ENCODE data around the gene FAM168A.

Gene FAM168A

DNA sequence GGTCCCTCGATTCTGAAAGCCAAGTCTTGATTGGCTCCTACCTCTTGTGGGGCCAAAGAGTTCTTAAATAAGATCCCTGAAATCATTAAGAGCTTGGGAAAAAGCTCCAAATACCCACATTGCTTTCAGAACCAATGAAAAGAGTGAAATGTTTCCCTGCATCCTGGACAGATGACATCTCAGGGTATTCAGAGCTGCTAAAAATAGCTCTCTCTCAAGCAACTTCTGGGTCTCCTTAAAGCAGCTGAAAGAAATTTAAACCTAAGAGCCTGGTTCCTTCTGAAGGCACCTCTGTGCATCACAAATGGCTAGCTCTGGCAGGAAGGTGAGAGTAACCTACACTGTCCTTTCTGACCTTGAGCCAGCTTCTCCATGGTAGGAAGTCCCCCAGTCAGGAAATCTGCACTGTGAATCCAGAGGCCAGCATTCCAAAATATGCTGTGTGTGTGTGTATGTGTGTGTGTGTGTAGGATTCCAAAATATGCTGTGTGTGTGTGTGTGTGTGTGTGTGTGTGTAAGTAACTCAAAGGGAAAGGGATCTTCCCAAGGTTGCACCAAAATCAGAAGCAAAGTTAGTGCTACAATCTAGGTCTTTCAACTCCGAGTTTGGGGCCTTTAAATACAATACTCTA lies 171.6 kb downstream of the FAM168A start:
- DNase-seq (ENCODE audit: low spot score), result no peak

GRCh38 chr11:73425108-73425507 lies 172.8 kb downstream of the FAM168A start:
- no peak for DNase-seq (ENCODE audit: low spot score)

DNA sequence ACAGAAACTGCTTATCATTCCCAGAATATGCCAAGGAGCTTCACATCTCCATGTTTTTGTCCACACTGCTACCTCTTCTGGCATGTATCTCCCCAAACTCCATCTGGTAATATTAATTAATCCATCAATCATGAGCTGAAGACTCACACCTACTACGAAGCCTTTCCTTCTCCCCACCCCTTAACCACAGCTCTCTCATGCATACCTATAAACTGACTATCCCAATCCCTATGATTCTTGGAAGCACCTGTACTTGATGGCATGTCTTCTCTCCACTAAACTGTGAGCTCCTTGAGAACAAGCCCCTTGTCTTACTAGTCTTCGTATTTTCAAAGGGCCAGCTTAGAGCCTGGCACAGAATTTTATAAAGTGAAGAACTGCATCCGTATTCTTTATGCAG lies 174.4 kb downstream of the FAM168A start:
- no peak for DNase-seq (ENCODE audit: low spot score)

- no peak for DNase-seq (ENCODE audit: low spot score)
Measured at GRCh38 chr11:73422886-73423285, 175.0 kb downstream of the FAM168A start.

DNA sequence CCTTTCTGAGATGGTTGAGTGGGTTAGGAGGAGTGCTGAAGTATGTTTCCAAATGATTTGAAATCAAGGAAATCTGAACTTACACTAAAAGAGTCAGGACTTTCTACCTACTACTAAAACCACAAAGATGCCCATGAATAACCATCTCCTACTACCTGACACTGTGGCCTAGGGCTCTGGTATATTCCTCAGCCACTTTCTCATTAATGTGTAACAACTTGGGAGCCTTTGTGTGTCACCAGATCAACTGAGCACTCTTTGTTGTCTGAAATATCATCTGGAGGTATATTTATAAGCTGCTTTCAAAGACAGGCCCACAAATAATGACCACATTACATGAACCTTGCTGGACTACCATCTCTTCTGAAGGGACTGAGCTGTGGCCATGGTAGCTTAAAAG lies 177.8 kb downstream of the FAM168A start:
- no peak for DNase-seq (ENCODE audit: low spot score)

DNA sequence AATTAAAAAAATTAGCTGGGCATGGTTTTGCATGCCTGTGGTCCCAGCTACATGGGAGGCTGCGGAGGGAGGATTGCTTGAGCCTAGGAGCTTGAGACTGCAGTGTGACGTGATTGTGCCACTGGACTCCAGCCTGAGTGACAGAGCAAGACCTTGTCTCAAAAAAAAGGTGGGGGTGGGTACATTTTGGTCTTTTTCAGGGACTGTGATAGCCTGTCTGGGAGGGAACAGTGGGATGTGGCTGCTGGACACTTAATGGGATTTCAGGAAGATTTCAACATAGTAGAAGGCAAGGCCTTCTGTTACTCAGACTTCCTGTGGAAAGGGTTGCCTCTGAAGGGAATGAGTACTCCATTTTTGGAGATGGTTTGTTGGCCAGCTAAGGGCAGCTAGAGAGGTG lies 181.1 kb downstream of the FAM168A start:
- no peak for DNase-seq (ENCODE audit: low spot score)

DNA sequence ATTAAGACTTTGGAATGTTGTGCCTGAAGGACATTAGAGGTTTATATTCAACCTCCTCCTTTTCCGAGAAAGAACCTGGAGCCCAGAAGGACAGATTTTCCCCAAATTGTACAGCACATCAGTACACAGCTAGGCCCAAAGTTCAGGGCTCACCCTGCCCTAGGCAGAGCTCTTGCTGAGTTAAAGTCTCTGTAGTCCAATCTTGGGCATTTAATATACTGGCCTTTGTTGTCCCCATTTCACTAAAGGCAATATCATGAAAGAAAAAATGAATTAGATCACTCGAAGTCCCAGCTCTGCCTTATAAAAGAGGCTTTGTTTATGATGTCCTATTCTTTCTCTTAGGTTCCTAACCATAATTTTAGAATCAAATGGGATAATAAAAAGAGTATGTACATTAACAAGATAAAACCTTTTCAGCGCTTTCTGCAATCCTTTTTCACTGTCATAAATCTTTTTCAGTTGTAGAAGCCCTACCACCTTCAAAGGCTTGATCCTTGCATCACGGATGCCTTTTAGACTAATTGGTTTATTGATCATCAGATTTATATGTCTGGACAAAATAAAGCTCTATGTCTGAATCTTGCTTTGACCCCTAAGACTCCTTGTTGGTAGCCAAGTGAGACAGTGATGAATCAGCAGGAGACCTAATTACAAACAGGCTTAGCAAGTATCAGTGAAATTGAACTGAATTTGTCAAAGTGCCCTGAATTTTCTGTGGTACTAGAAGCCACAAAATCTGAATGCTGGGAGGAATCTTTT lies 181.9 kb downstream of the FAM168A start:
- DNase-seq (ENCODE audit: low spot score), result no peak

DNA sequence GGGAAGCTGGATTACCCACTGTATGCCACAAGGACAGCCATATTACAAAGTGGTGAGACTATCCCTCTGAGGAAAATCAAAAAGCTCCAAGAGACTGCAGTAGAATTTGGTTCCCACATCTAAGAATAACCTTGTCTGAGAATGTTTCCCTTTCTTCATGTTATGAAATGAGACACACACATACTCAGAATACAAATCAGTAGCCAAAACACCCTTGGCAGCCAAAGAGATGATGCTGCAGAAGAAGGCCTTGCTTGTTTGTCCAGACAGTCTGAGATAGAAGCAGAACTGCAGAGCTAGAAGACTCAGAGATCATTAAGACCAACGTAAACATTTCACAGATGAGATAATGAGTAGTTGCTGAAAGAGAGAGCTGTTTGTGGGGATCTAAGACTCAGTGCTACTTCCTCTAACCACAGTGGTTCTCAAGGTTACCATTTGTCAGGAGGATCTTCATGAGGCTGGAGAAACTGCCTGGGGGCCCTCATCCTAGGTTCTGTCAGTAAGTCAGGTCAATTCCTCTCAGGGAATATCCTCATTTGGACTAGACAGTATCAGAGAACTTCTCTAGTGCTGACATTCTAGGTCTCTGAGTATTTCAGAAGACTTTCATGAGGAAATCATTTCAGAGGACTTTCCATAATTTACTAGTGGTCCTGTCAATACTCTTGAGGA lies 182.8 kb downstream of the FAM168A start:
- no peak for DNase-seq (ENCODE audit: low spot score)

DNA sequence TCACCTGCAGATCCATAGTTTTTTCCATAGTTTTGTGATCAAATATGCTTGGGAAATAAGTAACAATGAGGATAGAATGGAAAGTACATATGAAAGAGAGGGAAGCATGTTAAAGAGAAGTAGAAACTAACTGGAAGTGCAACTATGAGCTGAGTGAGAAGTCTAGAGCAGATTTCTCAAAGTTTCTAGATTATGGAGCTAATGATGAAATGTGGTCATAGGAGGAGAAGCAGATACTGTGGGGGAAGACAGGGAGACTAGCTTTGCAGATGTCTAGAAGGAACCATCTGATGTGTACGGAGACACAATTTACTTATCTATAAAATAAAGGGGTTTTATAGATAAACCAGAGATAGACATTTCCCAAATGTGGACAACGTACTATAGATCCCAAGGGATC lies 184.7 kb downstream of the FAM168A start:
- DNase-seq (ENCODE audit: low spot score), result no peak

DNA sequence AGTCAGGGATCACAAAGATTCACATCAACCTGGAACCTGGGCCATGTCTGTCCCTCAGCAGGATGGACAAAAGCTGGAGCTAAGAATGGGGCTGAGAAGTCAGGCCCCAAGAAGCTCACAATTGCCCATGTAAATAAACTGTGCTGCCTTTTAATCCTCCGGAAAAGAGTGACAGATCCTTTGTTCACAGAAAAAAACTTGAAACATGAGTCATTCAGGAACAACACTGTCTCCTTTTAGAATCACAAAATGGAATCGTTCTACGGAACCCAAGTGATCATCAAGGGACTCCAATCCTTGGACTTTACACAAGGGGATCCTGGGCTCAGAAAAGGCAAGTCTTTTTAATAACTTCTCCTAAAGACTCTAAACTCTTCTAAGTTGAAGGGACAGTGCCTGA lies 185.6 kb downstream of the FAM168A start:
- DNase-seq (ENCODE audit: low spot score), result no peak

- no peak for DNase-seq (ENCODE audit: low spot score)
Measured at GRCh38 chr11:73411031-73411430, 186.9 kb downstream of the FAM168A start.

GRCh38 chr11:73410627-73411026 lies 187.3 kb downstream of the FAM168A start:
- DNase-seq (ENCODE audit: low spot score), result no peak

DNA sequence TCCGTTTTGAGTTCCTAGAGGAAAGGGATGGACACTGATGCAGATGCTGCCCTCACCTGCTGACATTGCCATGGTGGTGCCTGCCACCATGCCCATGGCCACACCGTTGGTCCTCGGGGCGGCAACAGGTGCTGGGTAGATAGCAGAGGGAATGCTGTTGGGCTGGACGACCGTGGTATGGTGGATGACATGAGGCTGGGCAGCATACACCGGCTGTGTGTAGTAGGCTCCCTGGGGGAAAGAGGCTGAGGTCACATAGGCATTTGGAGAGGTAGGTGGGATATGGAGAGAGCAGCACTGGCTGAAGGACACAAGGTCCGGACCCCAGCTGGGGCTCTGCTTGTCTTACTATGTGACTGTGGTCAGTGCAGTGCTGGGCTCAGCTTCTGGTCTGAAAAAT lies 188.5 kb downstream of the FAM168A start:
- no peak for DNase-seq (ENCODE audit: low spot score)

- no peak for DNase-seq (ENCODE audit: low spot score)
Measured at GRCh38 chr11:73406619-73407018, 191.3 kb downstream of the FAM168A start.

DNA sequence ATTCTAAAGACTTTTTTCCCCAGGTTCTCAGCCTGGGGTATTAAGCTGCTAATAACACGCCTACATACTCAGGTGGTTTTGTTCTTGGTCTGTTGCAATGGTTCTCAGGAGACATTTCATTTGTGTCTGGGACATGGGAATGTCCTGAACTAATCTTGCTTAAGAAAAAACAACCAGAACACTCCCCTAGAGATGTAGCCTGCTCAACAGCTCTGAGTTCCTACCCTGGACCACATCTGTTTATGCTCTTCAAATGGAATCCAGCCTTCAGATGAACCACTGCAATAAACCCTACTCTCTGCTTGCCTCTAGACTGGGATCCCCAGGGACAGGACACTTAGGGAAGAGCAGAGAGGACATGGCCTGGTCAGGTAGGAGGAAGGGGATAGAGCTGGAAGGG lies 191.8 kb downstream of the FAM168A start:
- DNase-seq (ENCODE audit: low spot score), result no peak

- DNase-seq (ENCODE audit: low spot score), result no peak
Measured at GRCh38 chr11:73405146-73405510, 192.8 kb downstream of the FAM168A start.

- no peak for DNase-seq (ENCODE audit: low spot score)
Measured at GRCh38 chr11:73404506-73405145, 193.3 kb downstream of the FAM168A start.

DNA sequence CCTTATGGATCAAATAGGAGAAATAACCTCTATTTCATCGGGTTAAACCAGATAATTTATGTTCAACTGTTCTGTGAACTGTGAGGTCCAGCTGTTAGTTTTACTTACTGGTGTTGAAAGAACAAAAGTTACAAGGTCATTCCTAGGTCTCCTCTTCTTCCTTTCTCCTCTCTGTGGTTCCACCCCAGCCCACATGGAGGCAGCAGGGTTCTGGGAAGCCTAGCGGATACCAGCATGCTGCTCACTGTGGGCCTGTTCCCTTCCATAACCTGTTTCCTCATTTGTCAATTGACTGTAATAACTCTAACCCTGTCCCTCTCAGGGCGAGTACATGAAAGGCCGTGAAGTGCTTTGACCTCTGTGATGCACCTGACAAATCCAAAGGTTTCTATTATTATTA lies 193.9 kb downstream of the FAM168A start:
- DNase-seq (ENCODE audit: low spot score), result no peak

DNA sequence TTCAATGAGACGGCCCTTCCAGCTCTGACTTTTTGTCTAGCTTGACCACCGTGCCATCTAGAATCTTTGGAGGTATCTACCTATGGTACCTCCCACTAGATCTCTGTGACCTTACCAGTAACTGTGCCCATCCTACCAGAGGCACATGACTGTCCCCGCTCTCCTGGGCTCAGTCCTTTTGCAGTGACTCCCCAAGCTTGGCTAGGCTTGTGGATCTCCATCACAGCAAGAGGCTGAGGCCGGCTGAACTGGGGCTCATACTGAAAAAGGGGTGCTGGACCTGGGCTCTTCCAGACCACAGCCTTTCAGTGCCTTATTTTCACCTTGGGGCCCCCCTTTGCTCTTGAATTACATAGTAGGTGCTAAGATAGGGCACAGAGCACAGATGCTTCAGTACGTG lies 194.4 kb downstream of the FAM168A start:
- no peak for DNase-seq (ENCODE audit: low spot score)

DNA sequence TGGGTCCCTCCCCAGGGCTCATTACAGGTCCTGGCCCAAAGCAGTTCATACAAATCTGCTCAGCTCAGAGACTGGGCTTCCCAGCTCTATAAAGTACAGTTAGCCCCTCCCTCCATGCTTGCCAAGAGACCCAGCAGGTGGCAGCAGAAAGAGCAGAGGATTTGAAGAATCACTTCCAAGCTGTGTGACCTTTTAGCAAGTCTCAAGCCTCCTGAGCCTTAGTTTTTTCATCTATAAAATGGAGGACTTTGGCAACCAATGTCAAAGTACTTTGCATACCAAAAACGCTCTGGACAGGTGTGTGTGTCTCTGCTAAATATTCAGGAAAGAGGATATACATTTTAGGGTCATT lies 195.1 kb downstream of the FAM168A start:
- DNase-seq (ENCODE audit: low spot score), result no peak

- DNase-seq (ENCODE audit: low spot score), result no peak
Measured at GRCh38 chr11:73401924-73402833, 195.7 kb downstream of the FAM168A start.

Data from left forelimb (tissue), 1 donor.